ENCODE results near the gene ASXL3.

ASXL3 gene

GRCh38 chr18:33641141-33641540 is 63.1 kb downstream of the ASXL3 start:
- Histone ChIP-seq H3K79me2 (no peaks in the 10 kb centered on the region), H3K9me3 (ENCODE audit: control insufficient read depth, low read length) (no peaks in the 10 kb centered on the region), H3K27me3 (ENCODE audit: control insufficient read depth, insufficient read depth, low read length) (no peaks in the 10 kb centered on the region), H3K4me1 (no peaks in the 10 kb centered on the region), H3K4me3 (ENCODE audit: low read depth, low read length) (no peak overlapping the region), H3K36me3 (ENCODE audit: control insufficient read depth, insufficient read depth, low read length) (no peaks in the 10 kb centered on the region), H2AFZ (no peak overlapping the region), H3K4me2 (ENCODE audit: low read length) (no peak overlapping the region), H3K9ac (no peak overlapping the region), H3K27ac (no peak overlapping the region)
- TF ChIP-seq, protein P1, sequence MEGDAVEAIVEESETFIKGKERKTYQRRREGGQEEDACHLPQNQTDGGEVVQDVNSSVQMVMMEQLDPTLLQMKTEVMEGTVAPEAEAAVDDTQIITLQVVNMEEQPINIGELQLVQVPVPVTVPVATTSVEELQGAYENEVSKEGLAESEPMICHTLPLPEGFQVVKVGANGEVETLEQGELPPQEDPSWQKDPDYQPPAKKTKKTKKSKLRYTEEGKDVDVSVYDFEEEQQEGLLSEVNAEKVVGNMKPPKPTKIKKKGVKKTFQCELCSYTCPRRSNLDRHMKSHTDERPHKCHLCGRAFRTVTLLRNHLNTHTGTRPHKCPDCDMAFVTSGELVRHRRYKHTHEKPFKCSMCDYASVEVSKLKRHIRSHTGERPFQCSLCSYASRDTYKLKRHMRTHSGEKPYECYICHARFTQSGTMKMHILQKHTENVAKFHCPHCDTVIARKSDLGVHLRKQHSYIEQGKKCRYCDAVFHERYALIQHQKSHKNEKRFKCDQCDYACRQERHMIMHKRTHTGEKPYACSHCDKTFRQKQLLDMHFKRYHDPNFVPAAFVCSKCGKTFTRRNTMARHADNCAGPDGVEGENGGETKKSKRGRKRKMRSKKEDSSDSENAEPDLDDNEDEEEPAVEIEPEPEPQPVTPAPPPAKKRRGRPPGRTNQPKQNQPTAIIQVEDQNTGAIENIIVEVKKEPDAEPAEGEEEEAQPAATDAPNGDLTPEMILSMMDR (IDR thresholded peaks at IDR 0.05): no peak

- H2AFZ ChIP-seq: no peak overlapping the region
- no peaks in the 10 kb centered on the region for H3K36me3 ChIP-seq (ENCODE audit: control insufficient read depth, insufficient read depth, low read length)
- H3K79me2 ChIP-seq: no peaks in the 10 kb centered on the region
- H3K27ac ChIP-seq: no peak overlapping the region
- H3K4me2 ChIP-seq (ENCODE audit: low read length): no peak overlapping the region
- TF ChIP-seq, protein P1 (IDR thresholded peaks at IDR 0.05): no peak
- no peaks in the 10 kb centered on the region for H3K9me3 ChIP-seq (ENCODE audit: control insufficient read depth, low read length)
- no peak overlapping the region for H3K4me3 ChIP-seq (ENCODE audit: low read depth, low read length)
- H3K27me3 ChIP-seq (ENCODE audit: control insufficient read depth, insufficient read depth, low read length): no peaks in the 10 kb centered on the region
- H3K9ac ChIP-seq: no peak overlapping the region
- H3K4me1 ChIP-seq: no peaks in the 10 kb centered on the region
These were observed 66.5 kb downstream of the ASXL3 start for GRCh38 chr18:33644494-33644893.

- H3K79me2 ChIP-seq: no peaks in the 10 kb centered on the region
- TF ChIP-seq, protein P1 (IDR thresholded peaks at IDR 0.05): no peak
- H3K9me3 ChIP-seq (ENCODE audit: control insufficient read depth, low read length): no peaks in the 10 kb centered on the region
- H3K4me3 ChIP-seq (ENCODE audit: low read depth, low read length): no peak overlapping the region
- H3K27ac ChIP-seq: no peak overlapping the region
- H3K4me2 ChIP-seq (ENCODE audit: low read length): no peak overlapping the region
- no peak overlapping the region for H2AFZ ChIP-seq
- no peak overlapping the region for H3K9ac ChIP-seq
- H3K36me3 ChIP-seq (ENCODE audit: control insufficient read depth, insufficient read depth, low read length): no peaks in the 10 kb centered on the region
- no peaks in the 10 kb centered on the region for H3K27me3 ChIP-seq (ENCODE audit: control insufficient read depth, insufficient read depth, low read length)
- H3K4me1 ChIP-seq: no peaks in the 10 kb centered on the region
These were observed 69.3 kb downstream of the ASXL3 start for GRCh38 chr18:33647365-33647764.

GRCh38 chr18:33652635-33653034 is 74.6 kb downstream of the ASXL3 start:
- H3K9me3 ChIP-seq (ENCODE audit: control insufficient read depth, low read length): no peaks in the 10 kb centered on the region
- no peak overlapping the region for H2AFZ ChIP-seq

DNA sequence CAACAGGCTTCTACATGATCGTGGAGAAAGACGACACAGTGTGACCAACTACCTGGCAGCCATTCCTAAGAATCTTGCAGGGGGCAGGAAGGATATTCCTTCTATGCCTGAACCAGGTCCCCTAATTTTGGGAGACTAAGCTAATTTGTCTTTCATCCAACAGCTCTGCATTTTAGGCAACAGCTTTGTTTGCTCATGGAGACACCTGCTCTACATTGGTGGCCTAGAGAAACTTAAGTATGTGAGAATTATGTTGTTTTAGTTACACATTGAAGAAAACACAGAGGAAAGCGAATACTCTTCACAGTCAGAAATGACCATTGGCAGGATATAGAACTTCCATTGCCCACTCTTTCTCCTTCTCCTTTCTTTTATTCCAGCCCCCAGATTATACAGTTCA is 75.2 kb downstream of the ASXL3 start:
- Histone ChIP-seq H3K36me3 (ENCODE audit: control insufficient read depth, insufficient read depth, low read length) (no peaks in the 10 kb centered on the region), H3K4me1 (no peaks in the 10 kb centered on the region), H3K4me2 (ENCODE audit: low read length) (no peak overlapping the region), H3K4me3 (ENCODE audit: low read depth, low read length) (no peak overlapping the region), H3K79me2 (no peaks in the 10 kb centered on the region), H3K9ac (no peak overlapping the region), H2AFZ (no peak overlapping the region), H3K27me3 (ENCODE audit: control insufficient read depth, insufficient read depth, low read length) (no peaks in the 10 kb centered on the region), H3K27ac (no peak overlapping the region), H3K9me3 (ENCODE audit: control insufficient read depth, low read length) (no peaks in the 10 kb centered on the region)
- TF ChIP-seq, protein P1 (IDR thresholded peaks at IDR 0.05): no peak

More at GRCh38 chr18:33652635-33653034, 74.6 kb downstream of the ASXL3 start:
- H3K9ac ChIP-seq: no peak overlapping the region
- TF ChIP-seq, protein P1 (IDR thresholded peaks at IDR 0.05): no peak
- H3K79me2 ChIP-seq: no peaks in the 10 kb centered on the region
- no peak overlapping the region for H3K4me2 ChIP-seq (ENCODE audit: low read length)
- no peak overlapping the region for H3K27ac ChIP-seq
- H3K4me3 ChIP-seq (ENCODE audit: low read depth, low read length): no peak overlapping the region
- no peaks in the 10 kb centered on the region for H3K36me3 ChIP-seq (ENCODE audit: control insufficient read depth, insufficient read depth, low read length)
- no peaks in the 10 kb centered on the region for H3K4me1 ChIP-seq
- no peaks in the 10 kb centered on the region for H3K27me3 ChIP-seq (ENCODE audit: control insufficient read depth, insufficient read depth, low read length)
